IMR-90 (cell line): ENCODE measurements around the gene ADGRG7. TPM values are rescaled to one million over a fixed set of nuclear protein-coding genes. Genes with fewer than 3 reads are reported as not detected.

ENCODE experiments used
- ATAC-seq: fragments of 200-7000 bp; cut with Tn5 transposase; 2 replicates; pipeline ENCODE4 v1.9.1; 2020; ENCODE audit warnings: low read depth, mild to moderate bottlenecking, moderate library complexity
- BruUV-seq: library from RNA; stranded (reverse); fragments of 400-500 nt; replicated peaks from 2 replicates; lab custom pipeline; 2021; lab: Mats Ljungman, UMichigan
- CTCF ChIA-PET: fragments of 300-600 bp; formaldehyde crosslinking; extraction: SDS; loops from one replicate; lab custom pipeline; 2021; ENCODE audit warnings: antibody characterized with exemption; lab: Yijun Ruan, JAX
- POLR2A ChIA-PET: fragments of 300-600 bp; sonication (Branson Sonifier 250); formaldehyde crosslinking; loops from one replicate; lab custom pipeline; 2022; ENCODE audit warnings: antibody characterized with exemption; ENCODE audit not compliant: unreplicated experiment; lab: Charles Lee
- DNase-seq: peaks from one replicate; pipeline ENCODE4 v3.0.0; 2013
- H2AFZ ChIP-seq: replicated peaks from 2 replicates; pipeline ENCODE3; 2013; ENCODE audit warnings: low read length, mild to moderate bottlenecking; ENCODE audit not compliant: poor library complexity
- H2AK5ac ChIP-seq: 2 replicates; pipeline ENCODE4 v1.6.1; 2013; ENCODE audit warnings: low read depth, low read length, inconsistent platforms
- H2AK9ac ChIP-seq: replicated peaks from 2 replicates; pipeline ENCODE3; 2013; ENCODE audit warnings: mild to moderate bottlenecking, low read depth, low read length, moderate library complexity; ENCODE audit not compliant: poor library complexity
- H2BK120ac ChIP-seq: 2 replicates; pipeline ENCODE4 v1.6.1; 2013; ENCODE audit warnings: low read depth, low read length, inconsistent platforms
- H2BK15ac ChIP-seq: 3 replicates; pipeline ENCODE4 v1.6.1; 2013; ENCODE audit warnings: low read depth, low read length, inconsistent platforms
- H2BK20ac ChIP-seq: 2 replicates; pipeline ENCODE4 v1.6.1; 2013; ENCODE audit warnings: low read depth, mild to moderate bottlenecking, inconsistent platforms, low read length, moderate library complexity
- H2BK5ac ChIP-seq: 2 replicates; pipeline ENCODE4 v1.6.1; 2013; ENCODE audit warnings: mild to moderate bottlenecking, low read depth, low read length, inconsistent platforms; ENCODE audit not compliant: poor library complexity, severe bottlenecking
- H3K14ac ChIP-seq: replicated peaks from 2 replicates; pipeline ENCODE4 v1.6.1; 2013; ENCODE audit warnings: low read depth, low read length, inconsistent platforms
- H3K18ac ChIP-seq: 2 replicates; pipeline ENCODE4 v1.6.1; 2013; ENCODE audit warnings: low read depth, low read length, control low read depth
- H3K23ac ChIP-seq: 2 replicates; pipeline ENCODE4 v1.6.1; 2013; ENCODE audit warnings: low read depth, low read length, inconsistent platforms
- H3K27ac ChIP-seq: 2 replicates; pipeline ENCODE4 v1.5.1; 2013; ENCODE audit warnings: mild to moderate bottlenecking, control low read depth, low read length; ENCODE audit not compliant: insufficient read depth
- H3K27me3 ChIP-seq: 2 replicates; pipeline ENCODE4 v1.6.1; 2013; ENCODE audit warnings: low read length; ENCODE audit not compliant: control insufficient read depth, insufficient read depth
- H3K36me3 ChIP-seq: 2 replicates; pipeline ENCODE4 v1.6.1; 2013; ENCODE audit warnings: low read length, mixed read lengths; ENCODE audit not compliant: control insufficient read depth, insufficient read depth
- H3K4ac ChIP-seq: 2 replicates; pipeline ENCODE4 v1.6.1; 2013; ENCODE audit warnings: low read depth, low read length, inconsistent platforms
- H3K4me1 ChIP-seq: 2 replicates; pipeline ENCODE4 v1.6.1; 2013; ENCODE audit warnings: low read length, mixed read lengths; ENCODE audit not compliant: control insufficient read depth, insufficient read depth
- H3K4me2 ChIP-seq: 2 replicates; pipeline ENCODE4 v1.6.1; 2013; ENCODE audit warnings: low read depth, mild to moderate bottlenecking, control low read depth, low read length, moderate library complexity
- H3K4me3 ChIP-seq: 2 replicates; pipeline ENCODE4 v1.5.1; 2013; ENCODE audit warnings: low read depth, mild to moderate bottlenecking, control low read depth, low read length, moderate library complexity; ENCODE audit not compliant: insufficient read depth
- H3K56ac ChIP-seq: 2 replicates; pipeline ENCODE4 v1.6.1; 2013; ENCODE audit warnings: low read length, inconsistent platforms; ENCODE audit not compliant: insufficient read depth; ENCODE audit errors: extremely low read depth
- H3K79me1 ChIP-seq, 2 experiments: 2 replicates each; pipeline ENCODE4 v1.6.1; 2013; ENCODE audit warnings: low read length in 2 of 2, inconsistent platforms in 1 of 2, low read depth in 1 of 2
- H3K9ac ChIP-seq: 2 replicates; pipeline ENCODE4 v1.6.1; 2013; ENCODE audit warnings: low read depth, low read length, control low read depth
- H3K9me1 ChIP-seq: 2 replicates; pipeline ENCODE4 v1.6.1; 2013; ENCODE audit warnings: low read length, inconsistent platforms; ENCODE audit not compliant: insufficient read depth
- H3K9me3 ChIP-seq: 2 replicates; pipeline ENCODE4 v1.6.1; 2013; ENCODE audit warnings: low read length; ENCODE audit not compliant: control insufficient read depth, insufficient read depth
- H4K20me1 ChIP-seq: 2 replicates; pipeline ENCODE4 v1.6.1; 2013; ENCODE audit warnings: low read length, inconsistent platforms; ENCODE audit not compliant: insufficient read depth
- H4K5ac ChIP-seq: 2 replicates; pipeline ENCODE4 v1.6.1; 2013; ENCODE audit warnings: mild to moderate bottlenecking, low read depth, low read length, control low read depth
- H4K8ac ChIP-seq, 2 experiments: 2 replicates each; pipeline ENCODE4 v1.6.1; 2013; ENCODE audit warnings: low read depth in 2 of 2, low read length in 2 of 2, control low read depth in 1 of 2, inconsistent platforms in 1 of 2
- H4K91ac ChIP-seq: 2 replicates; pipeline ENCODE4 v1.6.1; 2013; ENCODE audit warnings: low read depth, low read length, inconsistent platforms; ENCODE audit not compliant: insufficient read depth
- BHLHE40 ChIP-seq: fragments of 150-350 bp; IDR thresholded peaks from 2 replicates; pipeline ENCODE4 v1.6.1; 2016; ENCODE audit warnings: mild to moderate bottlenecking, low read depth, low read length
- CEBPB ChIP-seq: IDR thresholded peaks from 2 replicates; pipeline ENCODE4 v1.6.1; 2012; ENCODE audit warnings: low read depth, low read length, improper control_type of control experiment
- CHD1 ChIP-seq: IDR thresholded peaks from 2 replicates; pipeline ENCODE4 v1.6.1; 2012; ENCODE audit warnings: low read depth, low read length, improper control_type of control experiment
- CTCF ChIP-seq: conservative IDR thresholded peaks from 2 replicates; pipeline ENCODE4 v1.5.1; 2012; ENCODE audit warnings: mild to moderate bottlenecking, low read depth, low read length, improper control_type of control experiment
- ELK1 ChIP-seq: fragments of 150-350 bp; IDR thresholded peaks from 2 replicates; pipeline ENCODE4 v1.6.1; 2016; ENCODE audit warnings: low read depth, mild to moderate bottlenecking, low read length, moderate library complexity, borderline replicate concordance
- FOS ChIP-seq: fragments of 150-350 bp; IDR thresholded peaks from 2 replicates; pipeline ENCODE4 v1.6.1; 2016; ENCODE audit warnings: low read depth, low read length
- MAFK ChIP-seq: IDR thresholded peaks from 2 replicates; pipeline ENCODE4 v1.6.1; 2012; ENCODE audit warnings: low read depth, low read length, improper control_type of control experiment
- MXI1 ChIP-seq: IDR thresholded peaks from 2 replicates; pipeline ENCODE4 v1.6.1; 2012; ENCODE audit warnings: low read depth, mild to moderate bottlenecking, low read length, moderate library complexity, borderline replicate concordance
- NFE2L2 ChIP-seq: fragments of 150-350 bp; IDR thresholded peaks from 2 replicates; pipeline ENCODE4 v1.6.1; 2016; ENCODE audit warnings: low read depth, mild to moderate bottlenecking, low read length
- POLR2A ChIP-seq: IDR thresholded peaks from 2 replicates; pipeline ENCODE4 v1.6.1; 2012; ENCODE audit warnings: mild to moderate bottlenecking, low read depth, low read length
- RCOR1 ChIP-seq: IDR thresholded peaks from 2 replicates; pipeline ENCODE4 v1.6.1; 2012; ENCODE audit warnings: mild to moderate bottlenecking, low read length, improper control_type of control experiment; ENCODE audit not compliant: insufficient replicate concordance
- RFX5 ChIP-seq: IDR thresholded peaks from 2 replicates; pipeline ENCODE4 v1.8.0; 2012; ENCODE audit warnings: low read depth, mild to moderate bottlenecking, low read length, moderate library complexity
- SMC3 ChIP-seq: fragments of 150-350 bp; IDR thresholded peaks from 2 replicates; pipeline ENCODE4 v1.6.1; 2016; ENCODE audit warnings: low read depth, mild to moderate bottlenecking, antibody characterized with exemption, low read length, moderate library complexity
- USF2 ChIP-seq: fragments of 150-350 bp; IDR thresholded peaks from 2 replicates; pipeline ENCODE4 v1.6.1; 2017; ENCODE audit warnings: mild to moderate bottlenecking, antibody characterized with exemption, low read length, low read depth
- WGBS, 2 experiments: methylation state at CpG; one replicate each; pipeline versions ENCODE4 v1.1.5 to v1.1.7; 2013; ENCODE audit warnings: missing lambda C conversion rate in 2 of 2; ENCODE audit not compliant: insufficient read length in 1 of 2; ENCODE audit errors: extremely low coverage in 2 of 2; 5-methylcytosine and 5-hydroxymethylcytosine counted together
- dilution Hi-C: fragments of 300-500 bp; cut with HindIII; formaldehyde crosslinking; loops from one replicate; pipeline ENCODE4 v1.14.3; 2018; ENCODE audit warnings: low sequenced_read_pairs; ENCODE audit not compliant: unreplicated experiment
- in situ Hi-C: fragments of 300-500 bp; cut with MboI; formaldehyde crosslinking; loops from 3 replicates; pipeline ENCODE4 v1.14.3; 2019; ENCODE audit warnings: low sequenced_read_pairs, inconsistent platforms, mixed read lengths
- intact Hi-C: fragments of 100-400 bp; cut with micrococcal nuclease; formaldehyde crosslinking; loops from 2 replicates; pipeline ENCODE4 v1.10.0; 2022
- polyA plus RNA-seq, 3 experiments: library from polyadenylated mRNA; depleted of rRNA; stranded (reverse); fragments of >200 nt; gene quantifications; 2 replicates each; pipeline ENCODE4 v1.2.3, GENCODE V29; 2012; ENCODE audit warnings: low replicate concordance in 1 of 3
- total RNA-seq: library from RNA; depleted of rRNA; stranded (reverse); fragments of >200 nt; gene quantifications from 2 replicates; pipeline ENCODE4 v1.2.3, GENCODE V29; 2012

Gene ADGRG7
- total and polyA plus RNA-seq, 2 of the 4 experiments (the other 2 are of a cell fraction) = not detected

GRCh38 chr3:100629421-100630127 is 20.2 kb downstream of the ADGRG7 start:
- in situ Hi-C loops = no loop called here
- Histone ChIP-seq H4K91ac (no peak overlapping the region), H2BK15ac (no peak overlapping the region), H3K23ac (no peak overlapping the region), H3K4ac (no peak overlapping the region), H2BK5ac (no peak overlapping the region), H3K9ac (no peak overlapping the region), H3K4me3 (no peak overlapping the region), H4K20me1 (no peaks in the 10 kb centered on the region), H3K4me1 (no peaks in the 10 kb centered on the region), H3K56ac (no peak overlapping the region), H2BK20ac (no peak overlapping the region), H3K79me1 (no peaks in the 10 kb centered on the region), H3K9me3 (no peaks in the 10 kb centered on the region), H3K36me3 (no peaks in the 10 kb centered on the region), H3K27me3 (peaks cover 1% of the 10 kb centered on the region; the same call in 1 of the 2 replicates), H3K18ac (no peak overlapping the region), H3K9me1 (no peaks in the 10 kb centered on the region), H2AK5ac (no peak overlapping the region), H3K4me2 (no peak overlapping the region), H3K27ac (no peak overlapping the region), H2BK120ac (no peak overlapping the region), H4K8ac (no peak overlapping the region), H4K5ac (no peak overlapping the region), H3K14ac (no peak overlapping the region), H2AK9ac (no peak overlapping the region), H2AFZ (no peak overlapping the region)
- intact Hi-C loops = no loop called here
- ATAC-seq (peak; percentile 42; the same call in 1 of the 2 replicates), DNase-seq (no peak)
- ChIA-PET CTCF (no interaction called here), POLR2A (no interaction called here)
- no TSS peak for BruUV-seq
- no peak for TF ChIP-seq POLR2A
- no peak for TF ChIP-seq NFE2L2
- no peak for TF ChIP-seq ELK1
- no peak for TF ChIP-seq BHLHE40
- no peak for TF ChIP-seq CEBPB
- TF ChIP-seq MXI1 = no peak
- TF ChIP-seq USF2 = no peak
- TF ChIP-seq CTCF = no peak
- no peak for TF ChIP-seq FOS
- no peak for TF ChIP-seq RCOR1
- no peak for TF ChIP-seq RFX5
- no peak for TF ChIP-seq MAFK
- TF ChIP-seq CHD1 = no peak
- no peak for TF ChIP-seq SMC3
- WGBS, 2 experiments = 100% methylated on average over 1 of the region's 3 CpGs; no CpG with 5 or more reads in 1 of the 2 experiments
- dilution Hi-C loops = no loop called here
